MG63 (cell line): Measurements from ENCODE around the gene RPUSD1. TPM values are rescaled to one million over a fixed set of nuclear protein-coding genes. Genes with fewer than 3 reads are reported as not detected.

ENCODE experiments used
- DNase-seq: peaks from one replicate; pipeline ENCODE4 v3.0.0-alpha.2; 2020
- H3K27me3 ChIP-seq: fragments of 250-450 bp; sonication (Bioruptor Pico); 2 replicates; pipeline ENCODE4 v1.5.1; 2020; ENCODE audit warnings: mild to moderate bottlenecking, moderate library complexity
- H3K36me3 ChIP-seq: fragments of 250-450 bp; sonication (Bioruptor Pico); 2 replicates; pipeline ENCODE4 v1.5.1; 2020; ENCODE audit warnings: mild to moderate bottlenecking, moderate library complexity
- H3K4me3 ChIP-seq: fragments of 250-450 bp; sonication (Bioruptor Pico); 2 replicates; pipeline ENCODE4 v1.5.1; 2020; ENCODE audit warnings: mild to moderate bottlenecking, moderate library complexity
- H3K9me3 ChIP-seq: fragments of 250-450 bp; sonication (Bioruptor Pico); 2 replicates; pipeline ENCODE4 v1.5.1; 2020; ENCODE audit warnings: mild to moderate bottlenecking, moderate library complexity
- total RNA-seq: library from RNA; depleted of rRNA; stranded (reverse); fragments of >200 nt; shearing (Covaris generic); gene quantifications from 2 replicates; pipeline ENCODE4 v1.2.3, GENCODE V29; 2014; ENCODE audit warnings: low replicate concordance

The RPUSD1 gene
- total RNA-seq, 1 experiment from 2014 or later = 77.3 TPM

DNA sequence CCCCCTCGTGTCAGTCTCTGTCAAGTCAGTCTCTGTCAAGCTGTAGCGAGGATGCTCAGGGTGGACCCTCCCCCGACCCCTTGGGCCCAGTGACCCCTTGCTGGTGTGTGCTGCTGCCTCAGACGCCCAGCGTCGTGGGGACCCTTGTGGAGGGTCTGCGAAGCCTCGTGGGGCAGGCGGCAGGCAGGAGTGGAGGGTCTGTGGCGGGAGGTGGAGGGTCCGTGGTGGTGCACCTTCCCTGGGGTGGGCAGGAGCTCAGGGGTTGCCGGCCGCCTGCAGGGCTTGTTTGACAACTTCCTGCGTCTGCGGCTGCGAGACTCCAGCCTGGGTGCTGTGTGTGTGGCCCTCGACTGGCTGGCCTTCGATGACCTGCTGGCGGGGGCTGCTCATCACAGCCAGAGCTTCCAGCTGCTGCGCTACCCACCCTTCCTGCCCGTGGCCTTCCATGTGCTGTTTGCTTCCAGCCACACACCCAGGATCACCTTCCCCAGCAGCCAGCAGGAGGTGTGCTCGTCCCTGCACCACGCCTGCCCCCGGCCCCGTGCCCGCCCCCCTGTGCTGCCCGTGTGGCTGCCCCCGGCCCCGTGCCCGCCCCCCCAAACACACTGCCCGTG is 6.8 kb upstream of the RPUSD1 start:
- Histone ChIP-seq H3K4me3 (no peak overlapping the region), H3K27me3 (peaks cover 1% of the 10 kb centered on the region), H3K36me3 (peaks cover 43% of the 10 kb centered on the region), H3K9me3 (no peaks in the 10 kb centered on the region)
- DNase-seq = no peak

DNA sequence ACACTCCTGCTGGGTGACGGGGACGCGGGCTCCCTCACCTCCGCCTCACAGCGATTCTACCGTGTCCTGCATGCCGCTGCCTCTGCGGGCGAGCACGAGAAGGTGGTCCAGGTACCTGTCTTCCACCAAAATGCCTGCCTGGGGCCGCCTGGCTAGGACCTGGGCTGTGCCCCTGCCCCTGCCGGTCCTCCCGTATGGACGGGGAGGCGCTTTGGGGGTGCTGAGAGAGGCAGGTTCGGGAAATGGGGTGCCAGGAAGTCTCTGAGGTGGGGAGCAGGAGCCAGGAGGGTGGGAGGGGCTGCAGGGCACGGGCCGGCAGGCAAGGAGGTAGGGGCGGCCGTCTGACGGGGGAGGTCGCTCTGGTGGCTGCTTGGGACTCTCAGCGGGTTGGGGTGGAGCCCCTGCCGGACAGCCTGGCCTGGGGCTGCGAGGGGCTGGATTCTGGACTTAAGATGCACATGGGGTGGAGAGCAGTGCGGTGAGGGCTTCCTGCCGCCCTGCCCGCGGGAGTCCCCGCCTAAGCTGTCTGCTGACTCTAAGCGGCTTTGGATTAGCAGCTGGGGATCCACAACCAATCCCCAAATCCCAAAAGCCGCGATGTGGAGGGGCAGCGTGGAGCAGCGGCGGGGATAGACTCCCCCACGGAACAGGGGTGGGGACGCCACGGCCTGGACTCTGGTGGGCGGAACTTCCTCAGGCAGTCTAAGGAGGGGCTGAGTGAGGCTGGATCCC is 6.1 kb upstream of the RPUSD1 start:
- peaks cover 50% of the 10 kb centered on the region for H3K36me3 ChIP-seq
- no peak for DNase-seq
- no peaks in the 10 kb centered on the region for H3K9me3 ChIP-seq
- no peaks in the 10 kb centered on the region; the same call in 1 of the 2 replicates for H3K27me3 ChIP-seq
- no peak overlapping the region for H3K4me3 ChIP-seq

DNA sequence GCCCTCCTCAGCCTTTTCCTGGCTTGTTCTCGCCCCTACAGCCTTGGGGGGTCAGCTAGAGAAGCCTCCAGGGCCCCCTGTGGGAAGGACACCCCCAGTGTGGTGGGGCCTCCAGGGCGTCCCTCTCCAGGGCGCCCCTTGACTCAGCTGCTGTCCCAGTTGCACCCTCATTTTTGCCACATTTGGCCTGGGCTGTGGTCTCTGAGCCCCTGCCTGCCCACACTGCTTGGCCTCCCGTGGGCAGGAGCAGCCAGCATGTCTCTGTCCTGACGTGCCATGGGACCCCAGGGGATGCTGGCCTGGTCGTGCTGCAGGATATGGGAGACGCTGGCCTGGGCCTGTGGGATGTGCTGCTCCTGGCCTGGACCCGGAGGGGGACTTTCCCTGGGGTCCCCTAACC is 5.2 kb upstream of the RPUSD1 start:
- Histone ChIP-seq H3K4me3 (no peak overlapping the region), H3K9me3 (no peaks in the 10 kb centered on the region), H3K36me3 (peaks cover 51% of the 10 kb centered on the region), H3K27me3 (no peaks in the 10 kb centered on the region)
- no peak for DNase-seq

DNA sequence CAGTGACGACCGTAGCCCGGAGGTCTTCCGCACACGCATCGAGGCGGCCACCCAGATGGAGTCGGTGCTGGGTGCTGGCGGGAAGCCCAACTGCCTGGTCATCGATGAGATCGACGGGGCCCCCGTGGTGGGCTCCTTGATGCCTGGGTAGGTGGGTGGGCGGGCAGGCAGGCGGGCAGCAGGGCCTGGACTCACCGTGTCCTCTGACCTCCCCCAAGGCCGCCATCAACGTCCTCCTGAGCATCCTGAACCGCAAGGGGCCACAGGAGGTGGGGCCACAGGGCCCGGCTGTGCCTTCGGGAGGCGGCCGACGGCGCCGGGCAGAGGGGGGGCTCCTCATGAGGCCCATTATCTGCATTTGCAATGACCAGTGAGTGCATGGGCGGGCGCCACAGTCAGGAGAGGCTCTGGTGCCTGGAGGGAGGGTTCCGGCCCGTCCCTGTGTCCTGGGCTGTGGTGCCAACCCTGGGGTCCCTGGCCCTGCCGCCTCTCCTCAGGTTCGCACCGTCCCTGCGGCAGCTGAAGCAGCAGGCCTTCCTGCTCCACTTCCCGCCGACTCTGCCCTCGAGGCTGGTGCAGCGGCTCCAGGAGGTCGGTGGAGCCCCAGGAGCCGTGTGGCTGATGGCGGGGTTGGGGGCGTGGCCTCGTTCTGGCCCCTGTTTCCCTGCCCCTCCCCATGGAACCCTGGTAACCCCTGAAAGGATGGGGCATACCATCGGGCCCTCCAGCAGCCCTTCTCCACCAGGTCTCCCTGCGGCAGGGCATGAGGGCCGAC is 4.2 kb upstream of the RPUSD1 start:
- no peak for DNase-seq
- Histone ChIP-seq H3K9me3 (no peaks in the 10 kb centered on the region), H3K4me3 (no peak overlapping the region), H3K27me3 (no peaks in the 10 kb centered on the region), H3K36me3 (peaks cover 51% of the 10 kb centered on the region)

DNA sequence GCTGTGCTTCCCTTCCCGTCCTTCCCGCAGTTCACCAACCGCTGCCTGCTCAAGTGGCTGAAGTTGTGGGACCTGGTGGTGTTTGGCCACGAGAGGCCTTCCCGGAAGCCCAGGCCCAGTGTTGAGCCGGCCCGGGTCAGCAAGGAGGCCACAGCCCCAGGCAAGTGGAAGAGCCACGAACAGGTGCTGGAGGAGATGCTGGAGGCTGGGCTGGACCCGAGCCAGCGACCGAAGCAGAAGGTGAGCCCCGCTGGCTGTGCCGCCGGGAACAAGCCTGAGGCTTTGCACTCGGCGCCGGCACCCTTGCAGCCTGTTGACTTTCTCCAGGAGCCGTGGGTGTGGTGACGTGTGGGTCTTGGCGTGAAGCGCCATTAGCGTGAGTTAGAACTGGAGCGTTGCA is 3.0 kb upstream of the RPUSD1 start:
- H3K4me3 ChIP-seq = no peak overlapping the region
- peaks cover 56% of the 10 kb centered on the region for H3K36me3 ChIP-seq
- H3K9me3 ChIP-seq = no peaks in the 10 kb centered on the region
- H3K27me3 ChIP-seq = no peaks in the 10 kb centered on the region
- DNase-seq = no peak

DNA sequence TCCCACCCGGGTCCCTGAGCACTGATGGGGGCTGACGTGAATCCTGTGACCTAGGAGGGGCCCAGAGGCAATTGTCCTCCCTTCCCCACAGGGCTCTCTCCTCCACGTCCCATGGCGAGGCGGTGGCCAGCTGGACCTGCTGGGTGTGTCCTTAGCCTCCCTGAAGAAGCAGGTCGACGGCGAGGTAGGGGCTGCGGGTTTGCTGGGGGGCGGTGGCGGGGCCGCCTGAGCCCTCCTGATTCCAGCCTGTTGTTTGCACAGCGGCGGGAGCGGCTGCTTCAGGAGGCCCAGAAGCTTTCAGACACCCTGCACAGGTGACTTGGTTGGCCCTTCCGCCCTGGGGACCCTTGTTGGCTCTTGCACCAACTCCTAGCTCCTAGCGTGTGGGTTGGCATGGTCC is 1.9 kb upstream of the RPUSD1 start:
- no peak for DNase-seq
- no peaks in the 10 kb centered on the region for H3K9me3 ChIP-seq
- H3K27me3 ChIP-seq = no peaks in the 10 kb centered on the region
- H3K4me3 ChIP-seq = no peak overlapping the region
- peaks cover 62% of the 10 kb centered on the region for H3K36me3 ChIP-seq

DNA sequence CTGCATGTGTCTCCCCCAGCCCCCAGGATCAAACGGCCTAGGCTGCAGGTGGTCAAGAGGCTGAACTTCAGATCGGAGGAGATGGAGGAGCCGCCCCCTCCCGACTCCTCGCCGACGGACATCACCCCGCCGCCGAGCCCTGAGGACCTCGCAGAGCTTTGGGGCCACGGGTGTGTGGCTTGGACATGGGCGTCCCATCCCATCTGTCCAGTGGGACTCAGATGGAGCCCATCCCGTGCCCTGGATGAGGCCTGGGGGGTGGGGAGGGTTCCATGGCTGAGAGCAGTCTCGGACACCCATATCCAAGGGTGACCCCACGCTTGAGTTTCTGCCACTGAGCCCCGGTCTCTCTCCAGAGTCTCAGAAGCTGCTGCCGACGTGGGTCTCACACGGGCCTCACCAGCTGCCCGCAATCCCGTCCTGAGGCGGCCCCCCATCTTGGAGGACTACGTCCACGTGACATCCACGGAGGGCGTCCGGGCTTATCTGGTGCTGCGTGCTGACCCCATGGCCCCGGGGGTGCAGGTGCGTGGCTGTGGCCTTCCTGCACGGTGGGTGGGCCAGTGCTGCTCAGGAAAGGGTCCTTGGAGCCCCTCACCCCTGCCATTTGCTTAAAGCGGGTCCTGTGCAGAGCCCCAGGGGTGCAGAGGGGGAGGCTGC is 1.1 kb upstream of the RPUSD1 start:
- DNase-seq = no peak
- no peaks in the 10 kb centered on the region for H3K9me3 ChIP-seq
- H3K27me3 ChIP-seq = no peaks in the 10 kb centered on the region
- H3K4me3 ChIP-seq = peak overlapping the region; percentile 84
- H3K36me3 ChIP-seq = peaks cover 57% of the 10 kb centered on the region

DNA sequence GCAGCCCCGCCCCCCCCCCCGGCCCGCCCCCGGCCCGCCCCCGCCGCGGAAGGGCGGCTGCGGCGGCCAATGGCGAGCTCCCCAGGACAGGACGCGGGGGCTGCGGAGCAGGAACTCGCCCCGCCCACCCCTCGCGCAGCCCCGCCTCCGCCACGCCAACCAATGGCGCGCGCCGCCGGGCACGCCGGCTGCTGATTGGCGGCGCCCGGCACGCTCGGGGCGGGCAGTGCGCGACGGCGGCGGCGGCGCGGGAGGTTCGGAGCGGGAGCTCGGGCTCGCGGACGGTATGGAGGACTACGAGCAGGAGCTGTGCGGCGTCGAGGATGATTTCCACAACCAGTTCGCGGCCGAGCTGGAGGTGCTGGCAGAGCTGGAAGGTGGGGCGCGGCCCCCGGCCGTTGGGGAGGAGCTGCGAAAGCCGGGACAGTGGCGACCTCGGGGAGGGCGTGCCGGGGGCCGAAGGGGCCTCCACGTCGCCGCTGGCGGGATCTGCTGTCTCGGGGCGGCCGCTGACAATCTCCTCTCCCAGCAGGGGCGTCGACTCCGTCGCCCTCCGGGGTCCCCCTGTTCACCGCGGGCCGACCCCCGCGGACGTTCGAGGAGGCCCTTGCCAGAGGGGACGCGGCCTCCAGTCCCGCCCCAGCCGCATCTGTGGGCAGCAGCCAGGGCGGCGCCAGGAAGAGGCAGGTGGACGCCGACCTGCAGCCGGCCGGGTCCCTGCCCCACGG is 382 bp upstream of the RPUSD1 start, which contains the start of gene CHTF18:
TSS of gene CHTF18 (plus strand) at position 222 of the 728 bp plus-strand sequence. CDS start at position 287, 65 bp downstream.
- DNase-seq = peak; percentile 93
- no peaks in the 10 kb centered on the region for H3K27me3 ChIP-seq
- peak within 1 kb of the TSS; percentile 98 for H3K4me3 ChIP-seq
- H3K9me3 ChIP-seq = no peaks in the 10 kb centered on the region
- peaks cover 55% of the 10 kb centered on the region for H3K36me3 ChIP-seq

DNA sequence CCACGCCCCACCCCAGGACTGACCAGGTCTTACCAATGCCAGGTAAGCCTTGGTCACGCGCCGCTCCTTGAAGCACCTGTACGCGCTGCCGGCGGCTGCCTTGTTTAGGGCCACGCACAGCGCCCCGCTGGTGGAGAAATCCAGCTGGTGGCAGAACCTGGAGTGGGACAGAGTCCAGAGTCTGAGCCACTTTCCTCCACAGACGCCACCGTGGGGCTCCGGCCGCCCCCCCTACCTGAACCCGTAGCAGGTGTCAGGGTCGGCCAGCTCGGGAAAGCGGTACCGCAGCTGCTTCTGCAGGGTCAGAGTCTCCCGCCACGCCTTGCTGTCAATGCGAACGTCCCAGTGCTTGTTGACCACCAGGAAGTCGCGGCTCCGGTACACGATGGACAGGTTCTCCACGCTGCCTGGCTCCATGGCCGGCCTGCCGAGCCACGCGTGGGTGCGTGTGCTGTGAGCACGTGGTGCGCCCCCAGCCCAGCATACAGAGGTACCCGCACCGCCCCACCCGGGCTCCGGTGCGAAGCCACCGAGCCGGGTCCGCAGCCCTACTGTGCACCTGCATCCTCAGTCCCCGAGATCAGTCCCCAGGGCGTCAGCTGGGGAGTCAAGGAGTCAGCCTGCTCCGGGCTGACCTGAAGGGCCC is 737 bp downstream of the RPUSD1 start:
- Histone ChIP-seq H3K36me3 (peaks cover 55% of the 10 kb centered on the region), H3K4me3 (peak overlapping the region; percentile 98), H3K9me3 (no peaks in the 10 kb centered on the region), H3K27me3 (no peaks in the 10 kb centered on the region)
- no peak for DNase-seq

DNA sequence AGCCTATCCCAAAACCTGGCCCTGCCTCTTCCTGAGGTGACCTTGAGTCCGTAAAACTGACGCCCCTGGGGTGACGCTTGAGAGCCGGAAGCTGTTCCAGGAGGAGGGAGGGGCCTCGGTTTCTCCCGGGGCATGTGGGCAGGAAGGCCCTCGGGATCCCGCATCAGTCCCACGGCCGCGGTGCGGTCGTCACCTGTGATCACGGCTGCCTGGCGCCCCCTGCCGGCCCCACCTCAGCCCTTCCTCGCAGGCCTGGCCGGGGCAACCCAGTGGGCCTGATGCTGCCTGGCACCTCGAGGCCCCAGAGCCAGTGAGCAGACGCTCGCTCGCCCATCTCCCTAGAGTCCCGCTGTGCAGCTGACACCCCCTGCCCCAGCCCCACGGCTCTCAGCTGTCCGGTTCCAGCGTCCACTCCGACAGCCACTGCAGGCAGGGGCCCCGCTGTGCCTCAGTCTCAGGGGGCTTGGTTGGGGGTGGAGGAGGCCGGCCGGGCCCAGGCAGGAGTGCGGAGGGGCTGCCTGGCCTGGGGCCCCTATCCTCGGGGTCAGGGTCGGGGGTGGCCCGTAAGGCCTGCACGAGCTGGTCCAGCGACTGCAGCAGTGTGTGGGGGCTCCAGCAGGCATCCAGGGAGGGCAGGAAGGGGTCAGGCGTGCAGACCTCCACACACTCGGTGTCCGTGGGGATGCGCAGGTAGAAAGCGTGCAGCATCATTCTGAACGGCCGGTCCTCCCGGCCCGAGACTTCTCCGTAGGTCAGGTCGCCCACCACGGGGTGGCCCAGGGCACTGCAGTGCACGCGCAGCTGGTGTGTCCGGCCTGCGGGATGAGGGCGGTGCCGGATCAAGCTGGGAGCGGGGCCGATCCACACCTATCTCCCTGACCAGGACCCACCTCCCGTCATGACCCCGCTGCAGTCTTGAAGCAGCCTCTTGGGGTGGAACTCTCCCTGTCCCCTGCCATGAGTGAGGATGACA is 2.3 kb downstream of the RPUSD1 start:
- no peaks in the 10 kb centered on the region; the same call in 1 of the 2 replicates for H3K27me3 ChIP-seq
- no peaks in the 10 kb centered on the region for H3K9me3 ChIP-seq
- no peak overlapping the region for H3K4me3 ChIP-seq
- H3K36me3 ChIP-seq = peaks cover 40% of the 10 kb centered on the region
- DNase-seq = no peak

DNA sequence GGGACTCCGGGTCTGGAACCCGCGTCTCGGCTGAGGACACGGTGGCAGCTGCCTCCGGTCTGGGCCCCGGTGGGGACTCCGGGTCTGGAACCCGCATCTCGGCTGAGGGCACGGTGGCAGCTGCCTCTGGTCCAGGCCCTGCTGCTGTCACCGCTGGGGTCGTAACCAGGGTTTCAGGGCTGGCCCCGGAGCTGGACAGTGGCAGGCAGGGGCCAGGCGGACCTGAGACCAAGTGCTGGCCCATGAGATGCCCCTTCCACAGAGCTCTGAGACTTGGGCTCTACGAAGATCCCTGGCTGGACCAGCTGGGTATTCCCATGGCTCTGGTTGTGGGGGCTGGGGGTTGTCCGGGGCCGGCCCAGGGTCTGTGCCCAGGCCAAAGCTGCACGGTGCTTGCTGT is 3.8 kb downstream of the RPUSD1 start:
- Histone ChIP-seq H3K4me3 (no peak overlapping the region), H3K9me3 (no peaks in the 10 kb centered on the region), H3K27me3 (no peaks in the 10 kb centered on the region; the same call in 1 of the 2 replicates), H3K36me3 (peaks cover 26% of the 10 kb centered on the region)
- no peak for DNase-seq

DNA sequence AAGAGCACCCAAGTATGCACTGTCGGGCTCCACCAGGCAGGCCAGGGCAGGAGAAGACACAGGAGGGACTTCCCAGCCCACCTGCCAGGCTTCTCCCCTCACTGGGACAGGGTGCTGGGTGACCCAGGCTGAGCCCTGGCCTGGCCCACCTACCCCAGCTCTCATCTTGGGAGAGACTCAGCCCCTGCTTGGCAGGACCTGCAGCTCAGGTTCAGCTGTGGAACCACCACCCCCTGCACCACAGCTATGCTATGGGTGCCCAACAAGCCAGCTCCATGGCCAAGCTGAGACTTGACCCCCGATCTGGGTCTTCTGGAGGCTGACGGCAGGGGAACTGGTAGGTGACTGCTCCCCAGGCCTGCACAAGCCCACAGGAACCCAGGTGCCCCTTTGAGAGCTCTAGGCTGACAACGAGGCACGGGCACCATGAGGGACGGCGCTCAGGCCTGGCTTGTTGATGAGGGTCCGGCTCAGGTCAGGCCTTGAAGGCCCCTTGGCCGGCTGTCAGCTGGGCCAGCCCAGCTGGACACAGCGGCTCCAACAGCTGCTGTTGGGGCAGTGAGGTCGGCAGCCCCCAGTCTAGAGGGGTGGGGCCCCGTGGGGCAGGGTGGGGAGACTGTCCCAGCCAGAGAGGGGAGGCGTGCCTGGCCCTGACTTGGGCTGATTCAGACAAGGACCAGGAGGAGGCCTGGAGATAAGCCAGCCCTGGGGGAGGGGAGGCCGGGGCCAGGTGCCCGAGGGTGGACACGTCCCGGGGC is 4.6 kb downstream of the RPUSD1 start:
- Histone ChIP-seq H3K4me3 (no peak overlapping the region), H3K27me3 (peaks cover 2% of the 10 kb centered on the region; the same call in 1 of the 2 replicates), H3K36me3 (peaks cover 23% of the 10 kb centered on the region), H3K9me3 (no peaks in the 10 kb centered on the region)
- DNase-seq = no peak

DNA sequence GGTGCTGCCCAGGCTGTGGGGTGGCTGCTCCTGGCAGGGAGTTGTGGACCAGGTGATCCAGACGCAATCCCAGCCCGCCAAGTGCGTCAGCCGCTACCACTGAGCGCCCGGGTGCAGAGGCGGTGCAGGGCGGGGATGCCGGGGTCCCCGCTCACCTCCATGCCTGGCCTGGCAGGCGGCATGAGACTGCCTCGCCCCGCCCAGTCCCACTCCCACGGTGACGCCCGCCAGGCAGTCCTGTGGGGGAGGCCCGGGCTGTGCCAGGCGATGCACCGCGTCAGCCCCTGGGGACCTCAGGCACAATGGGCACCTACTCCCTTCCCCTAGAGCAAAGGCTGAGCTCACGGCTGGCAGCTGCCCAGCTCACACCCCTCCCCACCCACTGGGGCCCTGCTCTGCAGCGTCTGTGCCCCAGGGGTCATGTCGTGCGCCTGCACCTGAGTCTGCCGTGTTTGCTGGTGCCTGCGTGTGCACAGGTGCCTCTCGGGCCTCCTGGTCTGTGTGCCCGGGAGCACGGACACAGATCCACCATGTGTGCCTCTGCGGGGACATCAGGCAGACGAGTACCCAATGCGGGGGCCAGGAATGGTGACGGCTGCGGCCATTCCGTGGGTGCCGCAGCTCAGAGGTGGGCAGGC is 5.3 kb downstream of the RPUSD1 start:
- H3K4me3 ChIP-seq = no peak overlapping the region
- peaks cover 23% of the 10 kb centered on the region for H3K36me3 ChIP-seq
- H3K9me3 ChIP-seq = no peaks in the 10 kb centered on the region
- H3K27me3 ChIP-seq = peaks cover 2% of the 10 kb centered on the region
- no peak for DNase-seq

DNA sequence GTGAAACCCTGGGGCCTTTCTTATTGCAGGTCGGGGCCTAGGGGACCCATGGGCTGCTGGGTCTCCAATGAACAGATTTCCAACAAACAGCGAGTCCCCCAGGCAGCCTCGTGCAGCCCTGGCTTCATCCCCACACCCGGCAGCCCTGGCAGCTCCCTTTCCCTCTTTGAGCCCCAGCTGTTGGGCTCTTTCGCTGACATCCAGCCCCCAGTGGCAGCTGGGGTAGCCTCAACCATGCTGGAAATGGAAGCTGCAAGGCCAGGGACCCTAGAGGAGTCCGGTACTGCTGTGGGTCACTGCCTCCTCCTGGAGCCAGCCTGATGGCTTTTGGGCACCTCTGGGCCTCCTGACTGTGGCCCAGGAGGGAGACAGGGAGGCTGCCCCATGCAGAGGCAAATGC is 5.9 kb downstream of the RPUSD1 start:
- Histone ChIP-seq H3K36me3 (peaks cover 22% of the 10 kb centered on the region), H3K4me3 (no peak overlapping the region), H3K27me3 (peaks cover 5% of the 10 kb centered on the region), H3K9me3 (no peaks in the 10 kb centered on the region)
- no peak for DNase-seq
